ENCODE results near the gene PEAK1. TPM values are rescaled to one million over a fixed set of nuclear protein-coding genes. Genes with fewer than 3 reads are reported as not detected.

The PEAK1 gene
- total RNA-seq, 2 donors from 2014 or later = 44.2 to 59.8 TPM

GRCh38 chr15:77340245-77340644 lies 79.7 kb downstream of the PEAK1 start:
- Histone ChIP-seq H3K9me3 (peaks cover 0 to 6% of the 10 kb centered on the region in 2 donors), H3K27me3 (no peaks in the 10 kb centered on the region), H3K36me3 (no peaks in the 10 kb centered on the region), H3K4me1 (peaks cover 0 to 15% of the 10 kb centered on the region in 2 donors), H3K4me3 (no peak overlapping the region), H3K27ac (no peak overlapping the region)
- TF ChIP-seq, protein P1, sequence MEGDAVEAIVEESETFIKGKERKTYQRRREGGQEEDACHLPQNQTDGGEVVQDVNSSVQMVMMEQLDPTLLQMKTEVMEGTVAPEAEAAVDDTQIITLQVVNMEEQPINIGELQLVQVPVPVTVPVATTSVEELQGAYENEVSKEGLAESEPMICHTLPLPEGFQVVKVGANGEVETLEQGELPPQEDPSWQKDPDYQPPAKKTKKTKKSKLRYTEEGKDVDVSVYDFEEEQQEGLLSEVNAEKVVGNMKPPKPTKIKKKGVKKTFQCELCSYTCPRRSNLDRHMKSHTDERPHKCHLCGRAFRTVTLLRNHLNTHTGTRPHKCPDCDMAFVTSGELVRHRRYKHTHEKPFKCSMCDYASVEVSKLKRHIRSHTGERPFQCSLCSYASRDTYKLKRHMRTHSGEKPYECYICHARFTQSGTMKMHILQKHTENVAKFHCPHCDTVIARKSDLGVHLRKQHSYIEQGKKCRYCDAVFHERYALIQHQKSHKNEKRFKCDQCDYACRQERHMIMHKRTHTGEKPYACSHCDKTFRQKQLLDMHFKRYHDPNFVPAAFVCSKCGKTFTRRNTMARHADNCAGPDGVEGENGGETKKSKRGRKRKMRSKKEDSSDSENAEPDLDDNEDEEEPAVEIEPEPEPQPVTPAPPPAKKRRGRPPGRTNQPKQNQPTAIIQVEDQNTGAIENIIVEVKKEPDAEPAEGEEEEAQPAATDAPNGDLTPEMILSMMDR (IDR thresholded peaks at IDR 0.05) = no peak
- DNase-seq (ENCODE audit: low spot score) = no peak

DNA sequence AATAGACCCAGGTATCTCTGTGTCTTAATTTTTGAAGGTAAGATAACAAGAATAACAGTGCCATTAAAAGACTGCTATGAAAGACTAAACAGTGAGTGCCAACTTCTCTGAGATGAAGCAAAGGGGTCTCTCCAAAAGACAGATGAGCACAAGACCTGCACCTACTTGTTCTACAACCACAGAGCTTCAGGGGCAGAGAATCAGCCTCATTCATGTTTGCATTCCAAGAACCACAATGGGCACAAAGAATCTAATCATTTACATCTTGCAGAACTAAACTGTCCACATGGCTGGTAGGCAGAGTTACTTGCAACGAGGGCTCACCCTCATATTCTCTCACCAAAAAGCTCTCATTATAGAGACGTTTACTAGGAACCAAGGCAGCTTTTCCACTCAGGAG lies 83.9 kb downstream of the PEAK1 start:
- TF ChIP-seq, protein P1 (IDR thresholded peaks at IDR 0.05) = no peak
- Histone ChIP-seq H3K4me3 (no peak overlapping the region), H3K27me3 (no peaks in the 10 kb centered on the region), H3K36me3 (no peaks in the 10 kb centered on the region), H3K4me1 (peaks cover 0 to 13% of the 10 kb centered on the region in 2 donors), H3K9me3 (peaks cover 0 to under 1% of the 10 kb centered on the region in 2 donors), H3K27ac (no peak overlapping the region)
- DNase-seq (ENCODE audit: low spot score) = no peak

- DNase-seq (ENCODE audit: low spot score) = no peak
- Histone ChIP-seq H3K27me3 (no peaks in the 10 kb centered on the region), H3K27ac (no peak overlapping the region), H3K9me3 (no peaks in the 10 kb centered on the region), H3K4me1 (peaks cover 0 to 13% of the 10 kb centered on the region in 2 donors), H3K36me3 (no peaks in the 10 kb centered on the region), H3K4me3 (no peak overlapping the region)
- TF ChIP-seq, protein P1 (IDR thresholded peaks at IDR 0.05) = no peak
These were observed 84.6 kb downstream of the PEAK1 start for GRCh38 chr15:77335298-77335697.

GRCh38 chr15:77333166-77333565 lies 86.7 kb downstream of the PEAK1 start:
- no peak overlapping the region for H3K27ac ChIP-seq
- H3K4me3 ChIP-seq = no peak overlapping the region
- no peaks in the 10 kb centered on the region for H3K9me3 ChIP-seq
- H3K27me3 ChIP-seq = no peaks in the 10 kb centered on the region
- peaks cover 0 to 27% of the 10 kb centered on the region in 2 donors for H3K4me1 ChIP-seq
- H3K36me3 ChIP-seq = no peaks in the 10 kb centered on the region
- TF ChIP-seq, protein P1 (IDR thresholded peaks at IDR 0.05) = no peak
- no peak for DNase-seq (ENCODE audit: low spot score)

- Histone ChIP-seq H3K36me3 (no peaks in the 10 kb centered on the region), H3K4me1 (peaks cover 0 to 27% of the 10 kb centered on the region in 2 donors), H3K27ac (no peak overlapping the region), H3K4me3 (no peak overlapping the region), H3K9me3 (no peaks in the 10 kb centered on the region), H3K27me3 (no peaks in the 10 kb centered on the region)
- TF ChIP-seq, protein P1 (IDR thresholded peaks at IDR 0.05) = no peak
- no peak for DNase-seq (ENCODE audit: low spot score)
These were observed 90.7 kb downstream of the PEAK1 start for GRCh38 chr15:77329202-77329601.

GRCh38 chr15:77327844-77328529 lies 91.9 kb downstream of the PEAK1 start:
- no peaks in the 10 kb centered on the region for H3K36me3 ChIP-seq
- no peak overlapping the region for H3K27ac ChIP-seq
- H3K4me3 ChIP-seq = no peak overlapping the region
- H3K27me3 ChIP-seq = no peaks in the 10 kb centered on the region
- H3K4me1 ChIP-seq = peaks cover 0 to 27% of the 10 kb centered on the region in 2 donors
- H3K9me3 ChIP-seq = no peaks in the 10 kb centered on the region
- TF ChIP-seq, protein P1 (IDR thresholded peaks at IDR 0.05) = no peak
- DNase-seq (ENCODE audit: low spot score) = no peak
